Spleen (tissue), 11 donors: ENCODE measurements around the gene RAMP3. TPM values are rescaled to one million over a fixed set of nuclear protein-coding genes. Genes with fewer than 3 reads are reported as not detected.

ENCODE experiments used
- DNase-seq: peaks from one replicate; pipeline ENCODE4 v3.0.0-alpha.2; 2020
- H3K27ac ChIP-seq, 8 donors: fragments of 200-600 bp; sonication (generic) in 7 of 8; 1 replicate in 4 of 8; 2 replicates in 4 of 8; pipeline versions ENCODE4 v1.5.0 to v1.8.0; 2016 to 2021; ENCODE audit warnings: inconsistent platforms in 4 of 8, mild to moderate bottlenecking in 4 of 8, moderate library complexity in 1 of 8
- H3K27me3 ChIP-seq, 7 donors: fragments of 200-600 bp; sonication (generic) in 6 of 7; replicated peaks in 1 of 7; 1 replicate in 4 of 7; 2 replicates in 3 of 7; pipeline versions ENCODE4 v1.5.0 to v1.8.0; 2016 to 2021; ENCODE audit warnings: inconsistent platforms in 3 of 7, mild to moderate bottlenecking in 1 of 7
- H3K36me3 ChIP-seq, 6 donors: fragments of 200-600 bp; sonication (generic) in 5 of 6; 1 replicate in 4 of 6; 2 replicates in 2 of 6; pipeline versions ENCODE4 v1.5.0 to v1.8.0; 2016 to 2021; ENCODE audit warnings: inconsistent platforms in 2 of 6
- H3K4me1 ChIP-seq, 6 donors: fragments of 200-600 bp; sonication (generic) in 5 of 6; 1 replicate in 3 of 6; 2 replicates in 3 of 6; pipeline versions ENCODE4 v1.5.0 to v1.8.0; 2016 to 2021; ENCODE audit warnings: inconsistent platforms in 3 of 6
- H3K4me3 ChIP-seq, 8 donors: fragments of 200-600 bp; sonication (generic) in 7 of 8; 1 replicate in 4 of 8; 2 replicates in 4 of 8; pipeline versions ENCODE4 v1.5.0 to v1.8.0; 2016 to 2021; ENCODE audit warnings: inconsistent platforms in 4 of 8, mild to moderate bottlenecking in 4 of 8, moderate library complexity in 2 of 8
- H3K9me3 ChIP-seq, 8 donors: fragments of 200-600 bp; sonication (generic) in 7 of 8; 1 replicate in 4 of 8; 2 replicates in 4 of 8; pipeline versions ENCODE4 v1.5.0 to v1.8.0; 2016 to 2021; ENCODE audit warnings: inconsistent platforms in 4 of 8
- POLR2A ChIP-seq, 3 donors: fragments of 450-650 bp; IDR thresholded peaks; one replicate each; pipeline ENCODE4 v1.5.1; 2017; ENCODE audit warnings: antibody characterized with exemption in 3 of 3, mild to moderate bottlenecking in 1 of 3
- POLR2AphosphoS5 ChIP-seq, 3 donors: sonication (generic); formaldehyde crosslinking; IDR thresholded peaks; one replicate each; pipeline ENCODE4 v1.5.1; 2017; ENCODE audit warnings: antibody characterized with exemption in 3 of 3
- WGBS, 5 donors: extraction: QIAGEN DNeasy Blood & Tissue Kit in 3 of 5; methylation state at CpG; one replicate each; pipeline versions ENCODE4 v1.1.5 to v1.1.7; 2013 to 2018; 5-methylcytosine and 5-hydroxymethylcytosine counted together
- intact Hi-C: fragments of 100-400 bp; cut with DNase I; formaldehyde crosslinking; loops from one replicate; pipeline ENCODE4 v1.15.0; 2023; ENCODE audit warnings: low total_unique reads
- polyA plus RNA-seq, 3 donors: library from polyadenylated mRNA; stranded (reverse); fragments of 200-250 nt; gene quantifications; one replicate each; pipeline ENCODE4 v1.2.1, GENCODE V29; 2013
- total RNA-seq, 7 donors: library from RNA; depleted of rRNA in 3 of 7; stranded (reverse); fragments of >200 nt in 3 of 7; fragmentation: NEBNext Ultra II Directional in 4 of 7; extraction: Animal tissue kit (Norgen Biotek cat#: 25700) in 4 of 7; gene quantifications; one replicate each; pipeline versions ENCODE4 v1.1.0 to v1.2.1, GENCODE V29; 2016 to 2021
- TF ChIP-seq, protein P1 (sequence below), 11 experiments: fragments of 200-600 bp in 7 of 11; fragments of 450-650 bp in 4 of 11; sonication (generic) in 4 of 11; IDR thresholded peaks in 8 of 11; conservative IDR thresholded peaks in 3 of 11; 1 replicate in 7 of 11; 2 replicates in 4 of 11; pipeline versions ENCODE4 v1.4.0 to v1.8.0; 2016 to 2021; ENCODE audit warnings: antibody characterized with exemption in 11 of 11, inconsistent platforms in 4 of 11, mild to moderate bottlenecking in 1 of 11
- donor health status: healthy with polysubstance abuse.
- donor health status: DM: no; HTN: no; CAD: no; lungs with moderate emphysema.
- donor health status: DM: no; HTN: no; CAD: no.
- donor health status: Bipolar disorder and iron deficiency.
- donor health status: healthy.
- donor health status: DM: no; HTN: no; CAD: no.
- donor health status: DM: yes; HTN: yes; CAD: no.

RAMP3 gene
- total and polyA plus RNA-seq, 10 donors, result 6.3 to 27.8 (median 13.6) TPM

DNA sequence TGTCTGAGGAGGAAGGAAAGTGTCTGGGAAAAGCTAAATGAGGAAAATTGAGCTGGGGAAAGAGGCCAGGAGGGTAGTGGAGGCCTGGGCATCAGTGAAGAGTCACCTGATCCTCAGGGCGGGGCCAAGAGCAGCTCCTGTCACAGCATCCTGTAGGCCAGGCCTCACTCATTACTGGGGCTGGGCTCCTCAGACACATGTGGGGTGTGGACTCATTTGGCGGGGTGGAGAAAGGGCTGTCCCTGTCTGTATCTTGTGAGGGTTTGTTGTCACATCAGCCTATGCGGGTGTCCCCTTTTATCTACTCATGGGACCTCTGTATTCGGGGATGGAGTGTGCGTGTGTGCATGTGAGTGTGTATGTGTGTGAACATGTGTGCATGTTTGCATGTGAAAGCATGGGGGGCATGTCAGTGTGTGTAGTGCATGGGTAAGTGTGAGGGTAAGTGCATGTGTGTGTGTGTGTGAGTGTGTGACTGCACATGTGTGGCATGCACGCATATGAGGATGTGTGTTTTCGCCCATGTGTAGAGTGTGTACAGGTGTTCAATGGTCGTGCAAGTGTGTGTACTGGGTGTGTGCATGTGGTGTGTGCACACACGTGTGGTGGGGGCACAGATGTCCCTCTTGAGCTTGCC lies 67.8 kb downstream of the RAMP3 start:
- TF ChIP-seq, protein P1, sequence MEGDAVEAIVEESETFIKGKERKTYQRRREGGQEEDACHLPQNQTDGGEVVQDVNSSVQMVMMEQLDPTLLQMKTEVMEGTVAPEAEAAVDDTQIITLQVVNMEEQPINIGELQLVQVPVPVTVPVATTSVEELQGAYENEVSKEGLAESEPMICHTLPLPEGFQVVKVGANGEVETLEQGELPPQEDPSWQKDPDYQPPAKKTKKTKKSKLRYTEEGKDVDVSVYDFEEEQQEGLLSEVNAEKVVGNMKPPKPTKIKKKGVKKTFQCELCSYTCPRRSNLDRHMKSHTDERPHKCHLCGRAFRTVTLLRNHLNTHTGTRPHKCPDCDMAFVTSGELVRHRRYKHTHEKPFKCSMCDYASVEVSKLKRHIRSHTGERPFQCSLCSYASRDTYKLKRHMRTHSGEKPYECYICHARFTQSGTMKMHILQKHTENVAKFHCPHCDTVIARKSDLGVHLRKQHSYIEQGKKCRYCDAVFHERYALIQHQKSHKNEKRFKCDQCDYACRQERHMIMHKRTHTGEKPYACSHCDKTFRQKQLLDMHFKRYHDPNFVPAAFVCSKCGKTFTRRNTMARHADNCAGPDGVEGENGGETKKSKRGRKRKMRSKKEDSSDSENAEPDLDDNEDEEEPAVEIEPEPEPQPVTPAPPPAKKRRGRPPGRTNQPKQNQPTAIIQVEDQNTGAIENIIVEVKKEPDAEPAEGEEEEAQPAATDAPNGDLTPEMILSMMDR (IDR thresholded peaks at IDR 0.05 in 8 of 11, conservative IDR thresholded peaks at IDR 0.05 in 3 of 11), result no peak
- TF ChIP-seq POLR2AphosphoS5 (IDR thresholded peaks at IDR 0.05) (no peak), POLR2A (IDR thresholded peaks at IDR 0.05) (no peak)
- no peaks in the 10 kb centered on the region for H3K36me3 ChIP-seq
- no peak overlapping the region for H3K4me3 ChIP-seq
- peaks cover 0 to 4% (median 0%) of the 10 kb centered on the region in 6 donors for H3K4me1 ChIP-seq
- 76 to 88% (median 81%) methylated on average over 8 to 9 of the region's 9 CpGs for WGBS, 5 donors
- DNase-seq, result no peak
- intact Hi-C loops, result no loop called here
- H3K27ac ChIP-seq, result no peak overlapping the region
- H3K9me3 ChIP-seq, result no peaks in the 10 kb centered on the region
- H3K27me3 ChIP-seq, result peaks cover 0 to 34% (median 0%) of the 10 kb centered on the region in 7 donors

DNA sequence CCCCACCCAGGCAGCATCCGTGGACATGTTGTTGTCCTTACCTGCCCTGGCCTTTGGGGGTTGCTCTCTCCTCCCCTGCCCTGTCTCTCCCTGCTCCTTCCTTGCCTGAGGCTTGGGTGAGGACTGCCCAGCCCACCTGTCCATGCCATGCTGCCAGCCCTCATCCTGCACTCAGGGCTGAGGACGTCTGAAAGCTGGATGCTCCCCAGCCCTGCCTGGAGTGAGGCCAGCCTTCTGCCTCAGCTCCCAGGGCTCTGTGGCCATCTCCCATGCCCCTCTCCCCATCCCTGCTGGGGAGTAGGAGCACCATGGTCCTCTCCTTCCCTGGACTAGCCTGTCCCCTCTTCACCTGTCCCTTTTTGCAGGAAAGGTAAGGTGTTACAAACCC lies 68.4 kb downstream of the RAMP3 start:
- no peaks in the 10 kb centered on the region for H3K36me3 ChIP-seq
- peaks cover 0 to 36% (median 0%) of the 10 kb centered on the region in 7 donors for H3K27me3 ChIP-seq
- H3K4me3 ChIP-seq, result no peak overlapping the region
- H3K9me3 ChIP-seq, result no peaks in the 10 kb centered on the region
- H3K4me1 ChIP-seq, result peaks cover 0 to 4% (median 0%) of the 10 kb centered on the region in 6 donors
- no peak overlapping the region for H3K27ac ChIP-seq
- no peak for DNase-seq
- WGBS, 5 donors, result 27 to 72% (median 65%) methylated on average over 1 to 2 of the region's 2 CpGs
- TF ChIP-seq, protein P1 (IDR thresholded peaks at IDR 0.05 in 8 of 11, conservative IDR thresholded peaks at IDR 0.05 in 3 of 11), result no peak
- TF ChIP-seq POLR2AphosphoS5 (IDR thresholded peaks at IDR 0.05), result no peak
- no peak for TF ChIP-seq POLR2A (IDR thresholded peaks at IDR 0.05)
- intact Hi-C loops, result no loop called here

- intact Hi-C loops, result no loop called here
- DNase-seq, result no peak
- no peak overlapping the region for H3K27ac ChIP-seq
Observed at GRCh38 chr7:45229156-45229920, 71.7 kb downstream of the RAMP3 start.

More at GRCh38 chr7:45229156-45229920, 71.7 kb downstream of the RAMP3 start:
- Histone ChIP-seq H3K9me3 (no peaks in the 10 kb centered on the region), H3K27me3 (peaks cover 0 to 35% (median 0%) of the 10 kb centered on the region in 7 donors), H3K4me3 (no peak overlapping the region), H3K4me1 (peaks cover 0 to 7% (median 0%) of the 10 kb centered on the region in 6 donors), H3K36me3 (no peaks in the 10 kb centered on the region)
- WGBS, 5 donors, result 51 to 64% (median 58%) methylated on average over 8 of the region's 8 CpGs
- TF ChIP-seq POLR2A (IDR thresholded peaks at IDR 0.05) (no peak), POLR2AphosphoS5 (IDR thresholded peaks at IDR 0.05) (no peak)
- TF ChIP-seq, protein P1 (IDR thresholded peaks at IDR 0.05 in 8 of 11, conservative IDR thresholded peaks at IDR 0.05 in 3 of 11), result no peak
